GM06990 (cell line): ENCODE measurements around the gene OVOL1.
"Not testable (repeated sequence)": the region's sequence is repeated elsewhere in the genome, so short reads cannot be mapped to it uniquely, and the experiment has no call there.

Source experiments
- DNase-seq: peaks from one replicate; pipeline ENCODE4 v3.0.0-alpha.2; 2011; ENCODE audit not compliant: insufficient read length; ENCODE audit errors: extremely low read depth
- H3K27me3 ChIP-seq: replicated peaks from 2 replicates; pipeline ENCODE4 v1.6.0; 2011; ENCODE audit warnings: low read length; ENCODE audit not compliant: control insufficient read depth, insufficient read depth
- H3K36me3 ChIP-seq: 2 replicates; pipeline ENCODE4 v1.5.1; 2011; ENCODE audit warnings: low read length; ENCODE audit not compliant: control insufficient read depth, insufficient read depth
- H3K4me3 ChIP-seq: replicated peaks from 2 replicates; pipeline ENCODE4 v1.5.1; 2011; ENCODE audit warnings: low read depth, mild to moderate bottlenecking, control low read depth, low read length
- CTCF ChIP-seq: IDR thresholded peaks from 2 replicates; pipeline ENCODE4 v1.5.1; 2011; ENCODE audit warnings: low read length, control low read depth, mild to moderate bottlenecking, inconsistent platforms; ENCODE audit not compliant: insufficient read depth, poor library complexity, severe bottlenecking

The OVOL1 gene

GRCh38 chr11:65767406-65767805, 19.5 kb upstream of the OVOL1 start:
- H3K27me3 ChIP-seq = no peaks in the 10 kb centered on the region
- TF ChIP-seq CTCF = no peak
- H3K4me3 ChIP-seq = no peak overlapping the region
- no peak for DNase-seq
- no peaks in the 10 kb centered on the region for H3K36me3 ChIP-seq

- not testable (repeated sequence) for DNase-seq, H3K36me3 ChIP-seq, H3K27me3 ChIP-seq, H3K4me3 ChIP-seq
Observed at GRCh38 chr11:65767806-65768205, 19.1 kb upstream of the OVOL1 start.

GRCh38 chr11:65770951-65771567, 15.8 kb upstream of the OVOL1 start:
- Histone ChIP-seq H3K36me3 (no peaks in the 10 kb centered on the region; the same call in none of the 2 replicates), H3K27me3 (no peaks in the 10 kb centered on the region), H3K4me3 (no peak overlapping the region)
- no peak for TF ChIP-seq CTCF
- no peak for DNase-seq

GRCh38 chr11:65771589-65772112, 15.2 kb upstream of the OVOL1 start:
- Histone ChIP-seq H3K27me3 (no peaks in the 10 kb centered on the region), H3K36me3 (no peaks in the 10 kb centered on the region; the same call in none of the 2 replicates)

GRCh38 chr11:65773784-65774411, 13.0 kb upstream of the OVOL1 start:
- TF ChIP-seq CTCF = no peak
- H3K4me3 ChIP-seq = no peak overlapping the region
- peaks cover 12% of the 10 kb centered on the region for H3K36me3 ChIP-seq
- no peaks in the 10 kb centered on the region for H3K27me3 ChIP-seq
- no peak for DNase-seq

More at GRCh38 chr11:65771589-65772112, 15.2 kb upstream of the OVOL1 start:
- DNase-seq = no peak
- H3K4me3 ChIP-seq = no peak overlapping the region
- no peak for TF ChIP-seq CTCF

GRCh38 chr11:65774525-65775306, 12.1 kb upstream of the OVOL1 start:
- no peaks in the 10 kb centered on the region for H3K27me3 ChIP-seq
- no peak for TF ChIP-seq CTCF
- H3K36me3 ChIP-seq = peaks cover 16% of the 10 kb centered on the region
- no peak for DNase-seq
- H3K4me3 ChIP-seq = no peak overlapping the region
